Sciatic nerve (tissue), 1 donor: ENCODE results near the gene IQGAP2. TPM values are rescaled to one million over a fixed set of nuclear protein-coding genes. Genes with fewer than 3 reads are reported as not detected.

Experiments
- total RNA-seq: library from RNA; stranded (reverse); fragmentation: NEBNext Ultra II Directional; extraction: Animal tissue kit (Norgen Biotek cat#: 25700); gene quantifications from one replicate; pipeline ENCODE4 v1.2.1, GENCODE V29; 2021
- donor health status: DM: no; HTN: no; CAD: no.

IQGAP2 gene
- total RNA-seq, 1 donor from 2014 or later, result 57.5 TPM

Other genes starting within 250 kb of the IQGAP2 start
- gene F2RL2, start 220.1 kb downstream of the IQGAP2 start, total RNA-seq, result 0.89 TPM